ENCODE results near the gene VSIG8.
A peak's percentile ranks its signal among the peaks of the same experiment; 100 is the strongest.

VSIG8 gene

GRCh38 chr1:159838715-159839114 is 23.7 kb downstream of the VSIG8 start:
- peaks cover 7% of the 10 kb centered on the region; the same call in 1 of the 2 replicates for H4K20me1 ChIP-seq (ENCODE audit: insufficient read depth, low read length)
- peaks cover 71% of the 10 kb centered on the region for H3K27me3 ChIP-seq (ENCODE audit: low read depth, low read length)
- peaks cover 26% of the 10 kb centered on the region for H3K4me1 ChIP-seq (ENCODE audit: low read length)
- H3K9me3 ChIP-seq (ENCODE audit: insufficient read depth, low read length) = no peaks in the 10 kb centered on the region
- H3K79me2 ChIP-seq (ENCODE audit: low read length) = no peaks in the 10 kb centered on the region
- no peak overlapping the region for H2AFZ ChIP-seq (ENCODE audit: low read depth, low read length)
- H3K27ac ChIP-seq (ENCODE audit: low read length) = peak overlapping the region; percentile 36
- no peaks in the 10 kb centered on the region for H3K36me3 ChIP-seq (replicated peaks; ENCODE audit: low read depth, low read length)
- H3K4me2 ChIP-seq (ENCODE audit: low read length) = peak overlapping the region; percentile 51
- TF ChIP-seq CTCF (IDR thresholded peaks at IDR 0.05; ENCODE audit: low read depth, low read length) = no peak
- TF ChIP-seq EZH2phosphoT487 (IDR thresholded peaks at IDR 0.05; ENCODE audit: low read depth) = no peak
- no peak overlapping the region for H3K9ac ChIP-seq (ENCODE audit: low read length)
- 0 out of 2 replicates have a peak overlapping the region, but pooled peaks have one; percentile 1 for H3K4me3 ChIP-seq (ENCODE audit: low read length)

- H3K27me3 ChIP-seq (ENCODE audit: low read depth, low read length) = peaks cover 68% of the 10 kb centered on the region
- H3K36me3 ChIP-seq (replicated peaks; ENCODE audit: low read depth, low read length) = no peaks in the 10 kb centered on the region
- no peak overlapping the region for H3K27ac ChIP-seq (ENCODE audit: low read length)
- H3K9ac ChIP-seq (ENCODE audit: low read length) = no peak overlapping the region
- no peak overlapping the region for H3K4me3 ChIP-seq (ENCODE audit: low read length)
- H4K20me1 ChIP-seq (ENCODE audit: insufficient read depth, low read length) = peaks cover 7% of the 10 kb centered on the region; the same call in 1 of the 2 replicates
- no peaks in the 10 kb centered on the region for H3K79me2 ChIP-seq (ENCODE audit: low read length)
- TF ChIP-seq CTCF (IDR thresholded peaks at IDR 0.05; ENCODE audit: low read depth, low read length) (peak; percentile 45), EZH2phosphoT487 (IDR thresholded peaks at IDR 0.05; ENCODE audit: low read depth) (no peak)
- H2AFZ ChIP-seq (ENCODE audit: low read depth, low read length) = no peak overlapping the region
- no peak overlapping the region for H3K4me2 ChIP-seq (ENCODE audit: low read length)
- H3K4me1 ChIP-seq (ENCODE audit: low read length) = peaks cover 26% of the 10 kb centered on the region
- no peaks in the 10 kb centered on the region for H3K9me3 ChIP-seq (ENCODE audit: insufficient read depth, low read length)
Observed at GRCh38 chr1:159835862-159836525, 26.5 kb downstream of the VSIG8 start.

- Histone ChIP-seq H3K9ac (ENCODE audit: low read length) (no peak overlapping the region), H2AFZ (ENCODE audit: low read depth, low read length) (no peak overlapping the region), H3K4me1 (ENCODE audit: low read length) (peaks cover 22% of the 10 kb centered on the region)
Observed at GRCh38 chr1:159835356-159835755, 27.1 kb downstream of the VSIG8 start.

GRCh38 chr1:159832309-159832708 is 30.1 kb downstream of the VSIG8 start:
- H2AFZ ChIP-seq (ENCODE audit: low read depth, low read length) = no peak overlapping the region
- no peaks in the 10 kb centered on the region for H3K79me2 ChIP-seq (ENCODE audit: low read length)
- no peaks in the 10 kb centered on the region for H3K36me3 ChIP-seq (replicated peaks; ENCODE audit: low read depth, low read length)
- no peak overlapping the region for H3K27ac ChIP-seq (ENCODE audit: low read length)
- H3K9me3 ChIP-seq (ENCODE audit: insufficient read depth, low read length) = no peaks in the 10 kb centered on the region
- peaks cover 16% of the 10 kb centered on the region for H3K4me1 ChIP-seq (ENCODE audit: low read length)
- H3K27me3 ChIP-seq (ENCODE audit: low read depth, low read length) = peaks cover 55% of the 10 kb centered on the region
- no peak overlapping the region for H3K9ac ChIP-seq (ENCODE audit: low read length)
- no peak for TF ChIP-seq CTCF (IDR thresholded peaks at IDR 0.05; ENCODE audit: low read depth, low read length)
- no peak for TF ChIP-seq EZH2phosphoT487 (IDR thresholded peaks at IDR 0.05; ENCODE audit: low read depth)
- H3K4me3 ChIP-seq (ENCODE audit: low read length) = no peak overlapping the region
- no peaks in the 10 kb centered on the region for H4K20me1 ChIP-seq (ENCODE audit: insufficient read depth, low read length)
- no peak overlapping the region for H3K4me2 ChIP-seq (ENCODE audit: low read length)

More at GRCh38 chr1:159835356-159835755, 27.1 kb downstream of the VSIG8 start:
- no peak overlapping the region for H3K4me2 ChIP-seq (ENCODE audit: low read length)
- H3K9me3 ChIP-seq (ENCODE audit: insufficient read depth, low read length) = no peaks in the 10 kb centered on the region
- TF ChIP-seq EZH2phosphoT487 (IDR thresholded peaks at IDR 0.05; ENCODE audit: low read depth) (no peak), CTCF (IDR thresholded peaks at IDR 0.05; ENCODE audit: low read depth, low read length) (no peak)
- H3K4me3 ChIP-seq (ENCODE audit: low read length) = no peak overlapping the region
- H3K27me3 ChIP-seq (ENCODE audit: low read depth, low read length) = peaks cover 66% of the 10 kb centered on the region
- H3K36me3 ChIP-seq (replicated peaks; ENCODE audit: low read depth, low read length) = no peaks in the 10 kb centered on the region
- H4K20me1 ChIP-seq (ENCODE audit: insufficient read depth, low read length) = peaks cover 7% of the 10 kb centered on the region; the same call in 1 of the 2 replicates
- H3K27ac ChIP-seq (ENCODE audit: low read length) = no peak overlapping the region
- no peaks in the 10 kb centered on the region for H3K79me2 ChIP-seq (ENCODE audit: low read length)

All from OCI-LY3 (cell line).